PFSK-1 (cell line): ENCODE data around the gene RHBDF1.

Experiments
- FOXP2 ChIP-seq: optimal IDR thresholded peaks from 2 replicates; pipeline ENCODE3; 2011; ENCODE audit warnings: borderline replicate concordance, control low read depth, inconsistent platforms; ENCODE audit not compliant: insufficient read depth; ENCODE audit errors: extremely low read length, extremely low read depth
- POLR2AphosphoS5 ChIP-seq: IDR thresholded peaks from 2 replicates; pipeline ENCODE4 v1.6.1; 2012; ENCODE audit warnings: low read depth, mild to moderate bottlenecking, control low read depth, low read length, moderate library complexity
- REST ChIP-seq, 2 experiments: IDR thresholded peaks; 2 replicates each; pipeline versions ENCODE4 v1.6.1 to v1.8.0; 2011 to 2012; ENCODE audit warnings: low read depth in 2 of 2, low read length in 2 of 2, control low read depth in 1 of 2, inconsistent platforms in 1 of 2, mild to moderate bottlenecking in 1 of 2, moderate library complexity in 1 of 2; ENCODE audit not compliant: insufficient read depth in 1 of 2
- SIN3A ChIP-seq: IDR thresholded peaks from 2 replicates; pipeline ENCODE4 v1.6.1; 2012; ENCODE audit warnings: mild to moderate bottlenecking, low read length, moderate library complexity, borderline replicate concordance; ENCODE audit not compliant: insufficient read depth
- TAF1 ChIP-seq: IDR thresholded peaks from 2 replicates; pipeline ENCODE4 v1.6.1; 2012; ENCODE audit warnings: low read length, control low read depth, borderline replicate concordance; ENCODE audit not compliant: insufficient read depth

DNA sequence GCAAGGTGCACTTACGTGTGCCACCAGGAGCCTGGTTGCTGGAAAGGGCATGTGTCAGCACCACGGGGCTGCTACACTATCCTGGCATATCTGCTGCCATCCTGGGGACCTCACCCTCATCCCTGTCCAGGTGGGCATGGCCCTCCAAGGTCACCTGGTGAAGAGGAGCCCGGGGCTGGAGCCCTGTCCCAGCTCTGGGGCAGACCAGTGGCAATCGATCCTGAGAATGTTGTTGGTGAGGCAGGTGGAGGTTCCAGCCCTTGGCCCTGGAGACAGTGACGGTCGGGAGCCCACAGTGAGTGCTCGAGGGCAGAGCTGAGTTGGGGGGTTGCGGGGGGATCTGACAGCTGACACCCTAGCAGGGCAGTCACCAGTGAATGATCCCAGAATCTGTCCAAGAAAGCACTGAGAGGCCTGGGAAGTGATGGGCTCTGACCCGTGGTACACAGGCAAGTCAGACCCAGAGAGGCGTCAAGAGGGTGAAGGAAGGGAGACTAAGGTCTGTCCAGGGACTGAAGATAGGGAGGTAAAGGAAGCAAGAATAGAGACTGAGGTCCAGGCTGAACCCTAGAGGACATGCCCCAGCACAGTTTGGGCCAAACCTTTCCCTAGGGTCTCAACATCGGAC, 36.6 kb downstream of the RHBDF1 start:
- TF ChIP-seq TAF1 (no peak), POLR2AphosphoS5 (no peak), REST (IDR thresholded peaks at IDR 0.05; ENCODE audit: insufficient read depth in 1 of 2, low read depth in 2 of 2, low read length in 2 of 2) (no peak), SIN3A (no peak), FOXP2 (no peak)
